ENCODE measurements around the gene STX4.

The STX4 gene

DNA sequence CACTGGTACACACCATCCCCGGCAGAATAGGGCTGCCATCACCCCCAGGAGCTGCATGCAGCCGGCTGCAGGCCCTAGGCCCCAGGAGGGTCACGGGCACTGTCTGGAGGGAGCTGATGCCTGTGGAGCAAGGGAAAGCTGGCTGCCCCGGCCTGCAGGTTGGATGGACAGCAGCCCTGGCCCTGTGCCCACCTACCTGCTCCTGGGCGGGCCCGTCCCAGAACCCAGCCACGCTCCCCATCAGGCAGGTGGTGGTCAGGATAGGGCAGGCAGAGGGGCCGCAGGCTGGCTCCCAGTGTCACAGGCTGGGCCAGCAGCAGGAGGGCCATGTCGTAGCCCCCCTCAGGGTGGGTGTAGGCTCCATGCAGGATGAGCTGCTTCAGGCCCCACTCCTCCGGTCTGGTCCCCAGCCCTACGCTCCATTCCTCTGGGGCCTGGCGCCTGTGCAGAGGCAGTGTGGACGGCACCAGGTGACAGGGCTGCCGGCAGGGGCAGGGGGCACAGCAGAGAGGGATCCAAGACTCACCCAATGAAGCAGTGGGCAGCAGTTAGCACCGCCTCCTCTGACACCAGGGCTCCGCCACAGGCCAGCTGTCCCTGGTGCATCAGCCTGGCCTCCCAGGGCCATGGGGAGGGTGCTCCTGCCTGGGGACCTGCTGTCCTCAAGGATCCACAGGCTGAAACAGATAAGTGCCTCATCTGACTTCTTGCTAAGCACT is 51.4 kb downstream of the STX4 start:
- DNase-seq (ENCODE audit: low read depth): no peak

GRCh38 chr16:31085411-31085810 is 52.1 kb downstream of the STX4 start:
- no peak for DNase-seq (ENCODE audit: low read depth)

DNA sequence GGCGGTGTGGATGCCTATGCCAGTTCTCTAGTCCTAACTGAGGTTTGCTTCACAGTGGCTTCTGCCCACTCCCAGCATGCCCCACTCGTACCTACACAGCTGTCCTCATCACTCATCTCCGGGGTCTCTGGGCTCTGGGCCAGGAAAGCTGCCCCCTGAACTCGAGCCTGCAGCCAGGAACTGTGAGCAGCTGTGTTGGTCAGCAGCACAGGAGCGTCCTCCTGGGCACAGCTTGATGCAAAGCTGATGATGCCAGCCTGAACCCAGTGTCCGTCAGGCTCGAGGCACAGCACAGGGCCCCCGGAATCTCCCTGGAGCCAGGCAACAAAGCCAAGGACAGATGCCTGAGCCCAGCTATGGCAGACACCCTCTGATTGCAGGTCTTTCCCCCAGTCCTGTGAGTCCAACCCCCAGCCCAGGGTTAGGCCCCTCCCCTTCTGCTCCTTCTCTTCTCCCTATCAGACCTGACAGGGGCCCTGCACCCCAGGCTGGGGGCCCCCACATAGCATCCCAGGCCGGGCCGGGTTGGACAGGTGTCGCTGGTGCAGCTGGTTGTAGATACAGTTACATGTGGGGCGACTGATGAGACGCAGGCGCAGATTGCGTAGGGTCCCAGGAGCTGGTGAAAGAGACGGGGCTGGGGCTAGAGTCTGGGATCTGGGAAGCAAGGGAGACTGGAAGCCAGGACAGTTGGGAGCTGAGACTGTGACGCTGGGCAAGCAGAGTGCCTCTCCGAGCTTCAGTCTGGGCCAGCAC is 52.7 kb downstream of the STX4 start:
- DNase-seq (ENCODE audit: low read depth): no peak

GRCh38 chr16:31086629-31086906 is 53.2 kb downstream of the STX4 start:
- DNase-seq (ENCODE audit: low read depth): no peak

DNA sequence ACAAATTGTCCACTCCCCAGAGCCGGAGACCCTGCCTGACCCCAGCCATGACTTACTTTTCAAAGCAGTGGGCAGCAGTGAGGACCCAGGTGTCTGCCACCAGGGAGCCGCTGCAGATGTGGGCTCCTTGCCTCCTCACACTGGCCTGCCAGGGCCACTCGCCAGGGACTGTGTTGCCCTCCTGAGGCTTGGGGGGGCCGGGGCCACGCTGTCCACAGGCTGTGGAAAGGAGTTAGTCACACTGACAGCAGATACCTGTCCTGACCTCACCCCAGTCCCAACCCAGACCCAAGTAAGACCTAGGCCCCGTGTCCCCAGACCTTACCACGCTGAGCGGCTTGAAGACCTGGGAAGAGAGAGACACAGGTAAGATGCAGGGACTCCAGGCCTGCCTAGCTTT is 54.1 kb downstream of the STX4 start:
- no peak for DNase-seq (ENCODE audit: low read depth)

DNA sequence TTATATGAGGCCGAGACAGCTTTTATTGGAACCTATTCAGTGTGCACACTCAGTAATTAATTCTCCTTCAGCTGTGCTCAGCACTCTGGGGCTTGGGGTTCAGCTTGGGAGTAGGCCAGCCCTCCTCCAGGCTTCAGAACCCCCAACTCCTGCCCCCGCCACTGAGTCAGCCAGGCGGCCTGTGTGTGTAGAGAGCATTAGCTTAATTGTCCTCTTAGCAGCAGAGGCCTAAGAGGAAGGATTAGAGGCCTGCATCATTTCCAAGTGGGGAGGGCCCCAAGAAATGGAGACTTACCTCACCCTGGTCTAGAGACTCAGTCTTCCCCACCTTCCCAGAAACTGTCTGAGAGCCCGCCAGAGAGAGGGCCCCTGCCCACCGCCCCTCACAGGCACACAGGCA is 54.6 kb downstream of the STX4 start:
- DNase-seq (ENCODE audit: low read depth): no peak

GRCh38 chr16:31088459-31089183 is 55.3 kb downstream of the STX4 start, which contains the start of gene PRSS53:
Gene PRSS53 (minus strand): TSS chr16:31088943. CDS start chr16:31088809, 134 bp downstream.
- no peak for DNase-seq (ENCODE audit: low read depth)

GRCh38 chr16:31089199-31089598 is 55.8 kb downstream of the STX4 start:
- DNase-seq (ENCODE audit: low read depth): no peak
